GM10847 (cell line): ENCODE measurements around the gene TXNDC5.
A peak's percentile ranks its signal among the peaks of the same experiment; 100 is the strongest.

Experiments
- POLR2A ChIP-seq: IDR thresholded peaks from 2 replicates; pipeline ENCODE4 v1.6.1; 2011; ENCODE audit not compliant: insufficient read length; ENCODE audit errors: extremely low read depth

TXNDC5 gene

GRCh38 chr6:7891078-7891872 lies 19.3 kb downstream of the TXNDC5 start:
- TF ChIP-seq POLR2A: no peak

- no peak for TF ChIP-seq POLR2A
Observed at GRCh38 chr6:7888587-7889357, 21.8 kb downstream of the TXNDC5 start.

- peak; percentile 13 for TF ChIP-seq POLR2A
Observed at GRCh38 chr6:7887278-7887991, 23.2 kb downstream of the TXNDC5 start.

DNA sequence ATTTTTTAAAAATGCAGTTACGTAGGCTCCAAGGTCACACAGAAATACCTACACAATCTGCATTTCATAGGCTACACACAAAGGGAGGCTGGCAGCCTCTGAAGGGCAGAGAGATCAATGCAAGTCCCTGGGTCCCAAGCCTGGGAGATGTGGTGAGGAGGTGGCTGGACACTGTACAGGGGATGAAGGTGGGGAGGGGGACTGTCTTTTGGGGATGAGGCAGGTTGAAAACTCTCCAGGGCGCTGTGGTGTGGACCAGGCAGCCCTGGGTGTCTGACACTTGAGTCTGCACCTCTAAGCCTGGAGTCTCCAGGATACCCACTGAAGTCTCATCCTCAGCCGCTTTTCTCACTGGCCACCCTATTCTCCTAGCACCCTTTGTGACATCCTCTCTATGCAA lies 24.5 kb downstream of the TXNDC5 start:
- no peak for TF ChIP-seq POLR2A

- no peak for TF ChIP-seq POLR2A
Observed at GRCh38 chr6:7883381-7883780, 27.2 kb downstream of the TXNDC5 start.

- no peak for TF ChIP-seq POLR2A
Observed at GRCh38 chr6:7882505-7883257, 27.9 kb downstream of the TXNDC5 start.

DNA sequence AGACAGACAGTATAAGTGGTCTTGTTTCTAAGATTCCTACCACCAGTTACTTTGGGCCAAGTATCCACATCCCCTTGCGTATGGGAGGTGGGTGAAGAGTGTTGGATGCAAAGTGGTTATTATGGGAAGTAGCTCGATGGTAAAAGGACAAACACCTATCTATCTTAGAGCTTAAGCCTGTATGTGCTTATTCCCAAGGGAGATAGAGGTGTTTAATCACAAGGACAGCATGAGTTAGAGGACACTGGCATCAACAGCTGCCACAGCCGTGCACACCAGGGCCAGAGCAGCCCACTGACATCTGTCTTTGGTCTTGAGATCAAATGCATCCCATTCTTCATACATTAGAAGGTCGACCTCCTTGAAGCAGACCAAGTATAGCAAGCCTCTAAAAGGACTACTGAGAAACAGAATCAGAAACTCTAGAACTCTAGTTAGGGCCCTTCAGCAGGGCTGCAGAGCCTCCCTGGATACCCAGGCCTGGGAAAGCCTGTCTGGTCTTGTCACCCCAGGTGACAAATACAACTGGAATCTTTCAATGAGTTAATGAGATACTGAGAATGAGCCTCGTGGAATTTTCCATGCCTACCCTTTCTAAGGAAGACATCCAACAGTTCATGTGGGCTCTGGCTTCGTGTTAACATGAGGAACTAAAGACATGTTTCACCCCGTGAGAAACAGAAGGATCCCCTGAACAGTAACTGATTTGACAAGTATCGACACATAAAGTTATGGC lies 28.7 kb downstream of the TXNDC5 start:
- no peak for TF ChIP-seq POLR2A

GRCh38 chr6:7880718-7881107 lies 29.9 kb downstream of the TXNDC5 start:
- no peak for TF ChIP-seq POLR2A

GRCh38 chr6:7879980-7880717 lies 30.4 kb downstream of the TXNDC5 start:
- TF ChIP-seq POLR2A: no peak

DNA sequence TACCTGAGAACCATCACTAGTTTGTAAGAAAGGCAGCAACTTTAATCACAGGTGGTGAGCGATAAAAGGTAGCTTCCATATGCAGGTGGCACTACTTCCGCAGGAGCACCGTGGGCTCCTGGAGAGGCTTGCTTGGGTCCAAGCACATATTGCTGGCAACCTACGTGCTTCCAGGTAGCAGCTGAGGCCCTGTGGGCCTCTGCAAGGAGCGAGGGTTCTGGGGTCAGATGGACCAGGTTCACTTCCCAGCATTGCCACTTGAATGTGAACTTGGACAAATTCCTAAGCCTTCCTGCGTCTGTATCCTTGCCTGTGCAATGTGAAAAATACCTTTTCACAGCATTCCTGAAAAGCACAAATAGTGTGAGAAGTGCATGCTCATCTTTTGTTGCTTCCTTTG lies 31.0 kb downstream of the TXNDC5 start:
- no peak for TF ChIP-seq POLR2A

DNA sequence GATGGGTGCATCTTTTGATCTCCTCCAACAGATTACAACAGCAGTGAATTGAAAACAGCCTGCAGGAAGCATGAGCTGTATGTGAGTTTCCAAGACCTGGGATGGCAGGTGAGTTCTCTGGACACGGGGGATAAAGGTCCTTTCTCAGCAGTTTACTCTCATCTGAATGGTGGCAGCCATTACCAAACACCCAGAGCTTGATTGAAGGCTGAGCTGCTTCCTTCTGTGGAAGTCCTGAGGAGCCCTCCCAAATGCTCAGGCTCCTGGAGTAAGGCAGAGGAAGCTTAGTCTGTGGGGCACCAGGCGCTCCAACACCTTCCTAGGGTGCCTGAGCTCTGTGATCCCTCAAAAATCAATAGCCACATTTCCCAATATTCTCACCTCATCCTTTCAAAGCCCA lies 31.5 kb downstream of the TXNDC5 start:
- TF ChIP-seq POLR2A: no peak

DNA sequence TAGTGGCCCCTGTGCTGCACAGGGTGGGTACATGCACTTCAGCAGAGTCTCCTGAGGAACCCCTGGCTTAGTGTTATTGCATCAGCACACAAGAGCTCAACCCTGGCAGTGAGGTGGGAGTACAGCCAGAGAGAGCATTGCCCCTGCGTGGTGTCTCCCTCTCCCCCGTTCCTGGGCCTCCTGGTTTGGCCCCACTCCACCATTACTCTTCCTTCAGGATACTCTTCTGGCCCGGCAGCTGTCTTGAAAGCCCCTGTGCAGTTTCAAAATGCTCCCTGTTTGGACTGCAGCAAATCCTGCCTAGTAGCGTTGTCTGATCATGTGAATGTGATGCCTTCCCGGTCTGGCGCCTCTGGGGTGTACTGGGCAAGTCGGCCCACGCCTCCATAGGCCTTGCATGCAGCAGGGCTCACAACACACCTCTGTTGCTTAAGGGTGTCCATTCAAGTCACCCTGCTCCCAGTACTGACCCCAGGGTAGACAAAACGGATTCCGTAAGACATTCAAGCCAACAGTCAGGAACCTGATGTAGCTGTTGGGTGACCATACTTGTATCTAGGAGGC lies 32.1 kb downstream of the TXNDC5 start:
- no peak for TF ChIP-seq POLR2A

DNA sequence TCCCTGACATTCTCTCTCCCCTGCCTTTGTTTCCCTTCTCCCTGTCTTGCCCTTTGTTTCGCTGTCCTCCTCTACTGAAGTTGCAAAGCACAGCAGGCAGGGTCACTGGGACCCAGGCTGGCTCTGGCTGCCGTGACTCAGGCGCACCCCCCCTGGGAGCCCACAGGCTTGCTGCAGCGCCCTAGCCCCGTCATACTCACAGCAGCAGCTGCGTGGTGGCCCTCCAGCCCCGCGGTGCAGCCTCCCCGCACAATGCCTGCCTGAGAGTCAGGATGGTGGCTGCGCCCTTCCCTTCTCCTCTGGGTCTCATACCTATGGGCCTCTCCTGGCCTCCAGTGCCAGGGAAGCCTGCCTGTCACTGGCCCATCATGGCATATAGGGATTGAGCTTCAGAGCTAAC lies 41.7 kb downstream of the TXNDC5 start:
- TF ChIP-seq POLR2A: no peak
